Right lobe of liver (tissue), 4 donors: ENCODE results near the gene PCDHB4.
"Not testable (repeated sequence)": the region's sequence is repeated elsewhere in the genome, so short reads cannot be mapped to it uniquely, and the experiment has no call there.

ENCODE experiments used
- POLR2A ChIP-seq: fragments of 450-650 bp; IDR thresholded peaks from one replicate; pipeline ENCODE4 v1.6.1; 2017; ENCODE audit warnings: antibody characterized with exemption, mild to moderate bottlenecking
- TF ChIP-seq, protein P1 (sequence below), 4 donors: fragments of 200-600 bp in 3 of 4; fragments of 450-650 bp in 1 of 4; IDR thresholded peaks; one replicate each; pipeline versions ENCODE4 v1.5.1 to v1.8.0; 2016 to 2022; ENCODE audit warnings: antibody characterized with exemption in 4 of 4, mild to moderate bottlenecking in 2 of 4
- donor health status: DM: no; HTN: no; CAD: no.
- donor health status: DM: no; HTN: no; CAD: no.
- donor health status: DM: no; HTN: yes; CAD: no.

DNA sequence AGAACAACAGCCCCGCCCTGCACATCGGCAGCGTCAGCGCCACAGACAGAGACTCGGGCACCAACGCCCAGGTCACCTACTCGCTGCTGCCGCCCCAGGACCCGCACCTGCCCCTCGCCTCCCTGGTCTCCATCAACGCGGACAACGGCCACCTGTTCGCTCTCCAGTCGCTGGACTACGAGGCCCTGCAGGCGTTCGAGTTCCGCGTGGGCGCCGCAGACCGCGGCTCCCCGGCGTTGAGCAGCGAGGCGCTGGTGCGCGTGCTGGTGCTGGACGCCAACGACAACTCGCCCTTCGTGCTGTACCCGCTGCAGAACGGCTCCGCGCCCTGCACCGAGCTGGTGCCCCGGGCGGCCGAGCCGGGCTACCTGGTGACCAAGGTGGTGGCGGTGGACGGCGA, 25.4 kb upstream of the PCDHB4 start:
- TF ChIP-seq, protein P1, sequence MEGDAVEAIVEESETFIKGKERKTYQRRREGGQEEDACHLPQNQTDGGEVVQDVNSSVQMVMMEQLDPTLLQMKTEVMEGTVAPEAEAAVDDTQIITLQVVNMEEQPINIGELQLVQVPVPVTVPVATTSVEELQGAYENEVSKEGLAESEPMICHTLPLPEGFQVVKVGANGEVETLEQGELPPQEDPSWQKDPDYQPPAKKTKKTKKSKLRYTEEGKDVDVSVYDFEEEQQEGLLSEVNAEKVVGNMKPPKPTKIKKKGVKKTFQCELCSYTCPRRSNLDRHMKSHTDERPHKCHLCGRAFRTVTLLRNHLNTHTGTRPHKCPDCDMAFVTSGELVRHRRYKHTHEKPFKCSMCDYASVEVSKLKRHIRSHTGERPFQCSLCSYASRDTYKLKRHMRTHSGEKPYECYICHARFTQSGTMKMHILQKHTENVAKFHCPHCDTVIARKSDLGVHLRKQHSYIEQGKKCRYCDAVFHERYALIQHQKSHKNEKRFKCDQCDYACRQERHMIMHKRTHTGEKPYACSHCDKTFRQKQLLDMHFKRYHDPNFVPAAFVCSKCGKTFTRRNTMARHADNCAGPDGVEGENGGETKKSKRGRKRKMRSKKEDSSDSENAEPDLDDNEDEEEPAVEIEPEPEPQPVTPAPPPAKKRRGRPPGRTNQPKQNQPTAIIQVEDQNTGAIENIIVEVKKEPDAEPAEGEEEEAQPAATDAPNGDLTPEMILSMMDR (IDR thresholded peaks at IDR 0.05), result not testable (repeated sequence)
- not testable (repeated sequence) for TF ChIP-seq POLR2A
